ENCODE data around the gene TRIM69. TPM values are rescaled to one million over a fixed set of nuclear protein-coding genes. Genes with fewer than 3 reads are reported as not detected.

Gene TRIM69
- total and polyA plus RNA-seq, 2 of the 4 experiments (the other 2 are of a cell fraction), result 5.3 to 7.7 TPM

DNA sequence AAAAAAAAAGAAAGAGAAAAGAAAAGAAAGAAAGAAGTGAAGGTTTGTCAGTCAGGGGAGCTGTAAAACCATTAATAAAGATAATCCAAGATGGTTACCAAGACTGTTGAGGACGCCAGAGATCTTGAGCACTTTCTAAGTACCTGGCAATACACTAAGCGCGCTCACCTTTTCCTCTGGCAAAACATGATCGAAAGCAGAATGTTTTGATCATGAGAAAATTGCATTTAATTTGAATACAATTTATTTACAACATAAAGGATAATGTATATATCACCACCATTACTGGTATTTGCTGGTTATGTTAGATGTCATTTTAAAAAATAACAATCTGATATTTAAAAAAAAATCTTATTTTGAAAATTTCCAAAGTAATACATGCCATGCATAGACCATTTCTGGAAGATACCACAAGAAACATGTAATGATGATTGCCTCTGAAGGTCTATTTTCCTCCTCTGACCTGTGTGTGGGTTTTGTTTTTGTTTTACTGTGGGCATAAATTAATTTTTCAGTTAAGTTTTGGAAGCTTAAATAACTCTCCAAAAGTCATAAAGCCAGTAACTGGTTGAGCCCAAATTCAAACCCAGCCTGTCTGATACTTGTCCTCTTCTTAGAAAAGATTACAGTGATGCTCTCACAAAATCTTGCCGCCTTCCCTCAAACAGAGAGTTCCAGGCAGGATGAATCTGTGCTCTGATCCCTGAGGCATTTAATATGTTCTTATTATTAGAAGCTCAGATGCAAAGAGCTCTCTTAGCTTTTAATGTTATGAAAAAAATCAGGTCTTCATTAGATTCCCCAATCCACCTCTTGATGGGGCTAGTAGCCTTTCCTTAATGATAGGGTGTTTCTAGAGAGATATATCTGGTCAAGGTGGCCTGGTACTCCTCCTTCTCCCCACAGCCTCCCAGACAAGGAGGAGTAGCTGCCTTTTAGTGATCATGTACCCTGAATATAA is 23.0 kb upstream of the TRIM69 start:
- 60% methylated on average over 1 of the region's 5 CpGs; no CpG with 5 or more reads in 1 of the 2 experiments for WGBS, 2 experiments (ENCODE audit: extremely low coverage in 2 of 2, insufficient read length in 1 of 2)
- peaks cover 43% of the 10 kb centered on the region for H4K20me1 ChIP-seq (ENCODE audit: insufficient read depth, low read length)
- POLR2A ChIA-PET (ENCODE audit: unreplicated experiment), result interaction anchor here (1.2 kb wide), 1 partner anchor 25 kb away, joined by 7 read pairs; no protein-coding TSS in a partner anchor

More for the DNA sequence above, 23.0 kb upstream of the TRIM69 start:
- peak overlapping the region; percentile 61; the same call in 1 of the 2 replicates for H3K14ac ChIP-seq (replicated peaks; ENCODE audit: low read depth, low read length)
- H3K4me1 ChIP-seq (ENCODE audit: control insufficient read depth, insufficient read depth, low read length), result 0 out of 2 replicates have a peak, but pooled peaks cover 2% of the 10 kb centered on the region
- peak overlapping the region; percentile 86 for H3K4me2 ChIP-seq (ENCODE audit: low read depth, low read length)
- H2BK15ac ChIP-seq (ENCODE audit: low read depth, low read length), result 0 out of 3 replicates have a peak overlapping the region, but pooled peaks have one; percentile 35
- H3K56ac ChIP-seq (ENCODE audit: extremely low read depth, insufficient read depth, low read length), result no peak overlapping the region
- H3K27ac ChIP-seq (ENCODE audit: insufficient read depth, low read length), result no peak overlapping the region; the same call in 1 of the 2 replicates
- peaks cover 18% of the 10 kb centered on the region for H3K36me3 ChIP-seq (ENCODE audit: control insufficient read depth, insufficient read depth, low read length)
- H3K4ac ChIP-seq (ENCODE audit: low read depth, low read length), result peak overlapping the region; percentile 64; the same call in 1 of the 2 replicates
- 0 out of 2 replicates have a peak overlapping the region, but pooled peaks have one; percentile 22 for H3K23ac ChIP-seq (ENCODE audit: low read depth, low read length)
- peaks cover 27 to 42% of the 10 kb centered on the region in 2 experiments for H3K79me1 ChIP-seq (ENCODE audit: low read depth in 1 of 2, low read length in 2 of 2)
- H3K18ac ChIP-seq (ENCODE audit: low read depth, low read length), result no peak overlapping the region
- H4K8ac ChIP-seq (ENCODE audit: low read depth in 2 of 2, low read length in 2 of 2), result no peak overlapping the region; a peak in 1 of 4 replicates
- no peak overlapping the region for H2BK5ac ChIP-seq (ENCODE audit: low read depth, low read length, poor library complexity, severe bottlenecking)
- no peak overlapping the region for H4K5ac ChIP-seq (ENCODE audit: low read depth, low read length)
- no peaks in the 10 kb centered on the region; the same call in 1 of the 2 replicates for H3K9me1 ChIP-seq (ENCODE audit: insufficient read depth, low read length)
- no peak overlapping the region for H2BK120ac ChIP-seq (ENCODE audit: low read depth, low read length)
- in situ Hi-C loops (cut with MboI; ENCODE audit: low sequenced_read_pairs), result no loop called here
- no peak overlapping the region for H2AFZ ChIP-seq (replicated peaks; ENCODE audit: low read length, poor library complexity)
- no peaks in the 10 kb centered on the region for H3K27me3 ChIP-seq (ENCODE audit: control insufficient read depth, insufficient read depth, low read length)
- peak; percentile 43 for DNase-seq
- H4K91ac ChIP-seq (ENCODE audit: insufficient read depth, low read depth, low read length), result no peak overlapping the region
- BruUV-seq (replicated peaks), result no TSS peak
- dilution Hi-C loops (cut with HindIII; ENCODE audit: low sequenced_read_pairs, unreplicated experiment), result no loop called here
- no peak for ATAC-seq (ENCODE audit: low read depth)
- no peak overlapping the region for H2AK5ac ChIP-seq (ENCODE audit: low read depth, low read length)
- peak; percentile 41 for TF ChIP-seq SMC3 (IDR thresholded peaks at IDR 0.05; ENCODE audit: low read depth, low read length)
- TF ChIP-seq USF2 (IDR thresholded peaks at IDR 0.05; ENCODE audit: low read depth, low read length), result no peak
- no peak; the same call in 1 of the 2 replicates for TF ChIP-seq POLR2A (IDR thresholded peaks at IDR 0.05; ENCODE audit: low read depth, low read length)
- TF ChIP-seq CHD1 (IDR thresholded peaks at IDR 0.05; ENCODE audit: low read depth, low read length), result no peak
- TF ChIP-seq RAD21 (IDR thresholded peaks at IDR 0.05; ENCODE audit: low read length), result peak; percentile 54
- TF ChIP-seq RFX5 (IDR thresholded peaks at IDR 0.05; ENCODE audit: low read depth, low read length), result no peak
- TF ChIP-seq, protein P1, sequence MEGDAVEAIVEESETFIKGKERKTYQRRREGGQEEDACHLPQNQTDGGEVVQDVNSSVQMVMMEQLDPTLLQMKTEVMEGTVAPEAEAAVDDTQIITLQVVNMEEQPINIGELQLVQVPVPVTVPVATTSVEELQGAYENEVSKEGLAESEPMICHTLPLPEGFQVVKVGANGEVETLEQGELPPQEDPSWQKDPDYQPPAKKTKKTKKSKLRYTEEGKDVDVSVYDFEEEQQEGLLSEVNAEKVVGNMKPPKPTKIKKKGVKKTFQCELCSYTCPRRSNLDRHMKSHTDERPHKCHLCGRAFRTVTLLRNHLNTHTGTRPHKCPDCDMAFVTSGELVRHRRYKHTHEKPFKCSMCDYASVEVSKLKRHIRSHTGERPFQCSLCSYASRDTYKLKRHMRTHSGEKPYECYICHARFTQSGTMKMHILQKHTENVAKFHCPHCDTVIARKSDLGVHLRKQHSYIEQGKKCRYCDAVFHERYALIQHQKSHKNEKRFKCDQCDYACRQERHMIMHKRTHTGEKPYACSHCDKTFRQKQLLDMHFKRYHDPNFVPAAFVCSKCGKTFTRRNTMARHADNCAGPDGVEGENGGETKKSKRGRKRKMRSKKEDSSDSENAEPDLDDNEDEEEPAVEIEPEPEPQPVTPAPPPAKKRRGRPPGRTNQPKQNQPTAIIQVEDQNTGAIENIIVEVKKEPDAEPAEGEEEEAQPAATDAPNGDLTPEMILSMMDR (conservative IDR thresholded peaks at IDR 0.05; ENCODE audit: low read depth, low read length), result peak; percentile 51
- H3K9ac ChIP-seq (ENCODE audit: low read depth, low read length), result peak overlapping the region; percentile 87
- H2AK9ac ChIP-seq (replicated peaks; ENCODE audit: low read depth, low read length, poor library complexity), result no peak overlapping the region
- H3K4me3 ChIP-seq (ENCODE audit: insufficient read depth, low read depth, low read length), result peak overlapping the region; percentile 83
- intact Hi-C loops (cut with micrococcal nuclease), result no loop called here
- CTCF ChIA-PET, result interaction anchor here (1.2 to 2.4 kb wide), 7 partner anchors 13 to 135 kb away, joined by 4 to 16 read pairs (median 6); partner anchors contain the start of genes SPG11 and TRIM69
- H2BK20ac ChIP-seq (ENCODE audit: low read depth, low read length), result no peak overlapping the region
- no peaks in the 10 kb centered on the region for H3K9me3 ChIP-seq (ENCODE audit: control insufficient read depth, insufficient read depth, low read length)

Measured in IMR-90 (cell line).